Right cardiac atrium (tissue), 5 donors: ENCODE data around the gene KLHL35. TPM values are rescaled to one million over a fixed set of nuclear protein-coding genes. Genes with fewer than 3 reads are reported as not detected.

Source experiments
- ATAC-seq, 2 donors: fragments of 200-7000 bp; cut with Tn5 transposase; one replicate each; pipeline versions ENCODE4 v1.8.0 to v1.9.1; 2020; ENCODE audit warnings: moderate library complexity in 2 of 2, mild to moderate bottlenecking in 1 of 2
- DNase-seq, 3 donors: peaks; one replicate each; pipeline ENCODE4 v3.0.0-alpha.2; 2020
- H3K27ac ChIP-seq: one replicate; pipeline ENCODE4 v1.5.1; 2013; ENCODE audit warnings: mild to moderate bottlenecking, low read length, control low read depth, moderate library complexity
- H3K27me3 ChIP-seq: one replicate; pipeline ENCODE4 v1.6.1; 2013; ENCODE audit not compliant: control insufficient read depth, insufficient read depth
- H3K4me1 ChIP-seq: one replicate; pipeline ENCODE4 v1.6.1; 2013; ENCODE audit warnings: low read length; ENCODE audit not compliant: control insufficient read depth, insufficient read depth
- H3K4me3 ChIP-seq: one replicate; pipeline ENCODE4 v1.5.1; 2013; ENCODE audit warnings: low read length, control low read depth
- H3K9me3 ChIP-seq: one replicate; pipeline ENCODE4 v1.6.1; 2013; ENCODE audit warnings: low read length; ENCODE audit not compliant: control insufficient read depth
- WGBS: extraction: QIAGEN DNeasy Blood & Tissue Kit; methylation state at CpG from one replicate; pipeline ENCODE4 v1.1.7; 2013; 5-methylcytosine and 5-hydroxymethylcytosine counted together
- intact Hi-C, 4 donors: fragments of 100-400 bp; cut with DNase I; formaldehyde crosslinking; loops; one replicate each; pipeline versions ENCODE4 v1.11.0 to v1.14.0; 2022 to 2023
- long read RNA-seq, 4 donors: library from polyadenylated mRNA; unstranded; transcript quantifications; one replicate each; pipeline ENCODE4 v2.0.0, GENCODE V29; 2020 to 2021
- polyA plus RNA-seq: library from polyadenylated mRNA; stranded (reverse); fragments of 200-250 nt; gene quantifications from one replicate; pipeline ENCODE4 v1.2.3, GENCODE V29; 2013
- total RNA-seq, 4 donors: library from RNA; stranded (reverse); fragmentation: NEBNext Ultra II Directional; extraction: Animal tissue kit (Norgen Biotek cat#: 25700); gene quantifications; one replicate each; pipeline ENCODE4 v1.2.1, GENCODE V29; 2021
- donor health status: healthy with polysubstance abuse.
- donor health status: DM: no; HTN: yes; CAD: no.
- donor health status: DM: no; HTN: no; CAD: no.
- donor health status: DM: no; HTN: yes; CAD: no; lungs with severe emphysema.
- donor health status: DM: yes; HTN: yes; CAD: no.

KLHL35 gene, protein sequence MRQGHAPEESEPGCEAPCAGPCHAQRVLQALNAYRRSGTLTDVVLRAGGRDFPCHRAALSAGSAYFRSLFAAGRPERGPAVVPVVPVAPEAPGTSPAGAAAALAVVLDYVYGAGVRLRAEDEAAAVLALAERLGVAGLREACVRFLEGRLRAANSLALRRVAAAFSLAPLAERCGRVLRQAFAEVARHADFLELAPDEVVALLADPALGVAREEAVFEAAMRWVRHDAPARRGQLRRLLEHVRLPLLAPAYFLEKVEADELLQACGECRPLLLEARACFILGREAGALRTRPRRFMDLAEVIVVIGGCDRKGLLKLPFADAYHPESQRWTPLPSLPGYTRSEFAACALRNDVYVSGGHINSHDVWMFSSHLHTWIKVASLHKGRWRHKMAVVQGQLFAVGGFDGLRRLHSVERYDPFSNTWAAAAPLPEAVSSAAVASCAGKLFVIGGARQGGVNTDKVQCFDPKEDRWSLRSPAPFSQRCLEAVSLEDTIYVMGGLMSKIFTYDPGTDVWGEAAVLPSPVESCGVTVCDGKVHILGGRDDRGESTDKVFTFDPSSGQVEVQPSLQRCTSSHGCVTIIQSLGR
- total RNA-seq = 1 to 10 TPM in 1 of 4 donors, under 1 TPM in 3; 0.46 to 1.5 (median 0.67) TPM
- polyA plus RNA-seq = 0.66 TPM
- long read RNA-seq, donor 1, partial matches to known transcripts = 0 of 2 reads
- long read RNA-seq, donor 1, other reads (novel, unspliced or antisense) = 0 of 2 reads
- long read RNA-seq, donor 2, partial matches to known transcripts = 0 of 3 reads
- long read RNA-seq, donor 2, other reads (novel, unspliced or antisense) = 1 of 3 reads
- long read RNA-seq, donor 3, transcript KLHL35-201 (6 exons, 1,500 nt) = major isoform, 8 of 11 reads
- long read RNA-seq, donor 3, partial matches to known transcripts = 1 of 11 reads
- long read RNA-seq, donor 3, other reads (novel, unspliced or antisense) = 2 of 11 reads
- long read RNA-seq, donor 4, partial matches to known transcripts = 1 of 5 reads
- long read RNA-seq, donor 4, other reads (novel, unspliced or antisense) = 0 of 5 reads

DNA sequence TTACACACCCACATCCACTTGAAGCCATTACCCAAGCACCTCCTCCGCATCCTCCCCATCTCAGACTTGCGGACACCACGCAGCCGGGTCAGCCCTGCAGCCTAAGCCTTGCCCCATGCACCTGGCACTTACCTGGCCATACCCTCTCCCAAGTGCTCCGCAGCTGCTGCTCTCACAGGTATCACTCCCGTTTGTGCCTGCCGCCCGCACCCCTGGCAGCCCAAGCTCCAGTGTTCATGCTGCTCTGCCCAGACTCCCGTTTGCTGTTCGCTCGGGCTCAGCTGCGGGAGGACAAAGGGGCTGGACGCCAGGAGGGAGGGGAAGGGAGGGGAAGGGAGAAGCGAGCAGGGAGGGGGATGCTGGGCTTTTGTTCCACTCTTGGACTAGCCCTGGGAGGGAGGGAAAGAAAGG is at the start of gene KLHL35:
KLHL35 (minus strand) TSS at position 293 of the 411 bp plus-strand sequence. CDS start 2,574 bp downstream, outside the sequence.
- H3K4me3 ChIP-seq = no peak within 1 kb of the TSS
- no peaks in the 10 kb centered on the region for H3K9me3 ChIP-seq
- no peaks in the 10 kb centered on the region for H3K27me3 ChIP-seq
- ATAC-seq (no peak), DNase-seq (no peak)
- no peak within 1 kb of the TSS for H3K27ac ChIP-seq
- H3K4me1 ChIP-seq = peaks cover 4% of the 10 kb centered on the region
- intact Hi-C loops = no loop called here
- 15% methylated on average over 14 of the region's 14 CpGs for WGBS

DNA sequence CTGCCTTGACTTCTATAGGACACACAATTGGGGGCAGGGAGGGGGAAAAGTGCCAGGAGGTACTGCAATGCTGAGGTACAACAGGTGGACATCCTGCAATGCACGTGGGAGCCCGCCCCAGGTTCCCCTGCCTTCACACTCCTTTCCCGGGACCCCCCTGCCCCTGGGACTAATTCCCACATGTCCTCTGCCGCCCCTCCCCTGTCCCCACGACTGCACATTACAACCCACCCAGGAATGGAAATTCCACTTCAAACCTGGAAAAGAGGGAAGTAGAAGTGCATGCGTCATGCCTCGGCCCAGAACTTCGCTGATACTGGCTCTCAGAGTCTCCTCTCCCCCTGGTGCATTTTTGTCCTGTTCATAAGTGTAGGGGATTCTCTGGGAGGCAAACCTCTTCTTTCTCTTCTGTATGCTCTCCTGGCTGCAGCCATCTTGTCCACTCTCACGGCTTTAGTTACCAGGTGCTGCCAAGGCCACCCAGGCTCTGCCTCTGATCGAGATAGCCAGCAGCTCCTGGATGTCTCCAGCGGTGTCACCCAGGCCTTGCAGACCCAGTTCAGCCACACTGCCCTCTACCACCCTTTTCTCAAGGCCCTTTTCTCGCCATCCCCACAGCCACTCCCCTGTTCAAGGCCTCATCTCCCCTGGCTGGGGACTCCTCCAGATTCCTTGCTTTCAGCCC is 49.1 kb upstream of the KLHL35 start:
- WGBS = 89% methylated on average over 12 of the region's 12 CpGs

DNA sequence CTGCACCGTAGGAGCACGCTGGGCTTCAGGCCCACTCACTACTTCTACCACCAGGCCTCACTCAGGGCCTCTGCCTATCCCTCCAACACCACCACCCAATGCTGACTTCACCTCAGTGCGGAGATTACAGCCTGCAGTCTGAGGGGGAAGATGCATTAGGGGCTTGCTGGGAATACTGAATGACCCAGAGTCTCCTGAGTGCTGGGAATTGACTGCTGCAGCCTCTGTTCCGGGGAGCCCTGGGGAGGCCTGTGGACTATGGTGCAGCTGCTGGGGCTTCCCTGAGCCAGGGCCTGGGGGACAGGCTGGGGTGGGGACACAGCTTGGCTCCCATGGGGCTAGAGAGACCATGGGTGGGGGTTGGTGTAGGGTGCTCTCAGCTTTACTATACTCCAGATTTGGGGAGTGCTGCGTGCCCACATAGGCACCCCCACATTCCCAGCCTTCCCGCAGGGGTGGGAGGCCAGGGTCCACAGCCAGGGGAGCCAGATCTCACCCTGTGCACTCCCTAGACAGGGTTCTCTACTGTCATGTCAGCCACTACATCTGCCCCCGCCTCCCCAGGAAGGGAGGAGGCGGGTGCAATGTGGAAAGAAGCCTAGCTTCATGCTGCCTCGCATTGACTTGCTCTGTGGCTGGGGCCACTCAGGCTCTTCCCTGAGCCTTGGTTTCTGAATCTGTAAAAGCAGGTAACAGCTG is 48.4 kb upstream of the KLHL35 start:
- intact Hi-C loops = no loop called here
- no peak for ATAC-seq

More for the DNA sequence above, 49.1 kb upstream of the KLHL35 start:
- no peaks in the 10 kb centered on the region for H3K27me3 ChIP-seq
- H3K27ac ChIP-seq = no peak overlapping the region
- H3K4me1 ChIP-seq = peaks cover 2% of the 10 kb centered on the region
- ATAC-seq (no peak), DNase-seq (no peak)
- intact Hi-C loops = no loop called here
- no peaks in the 10 kb centered on the region for H3K9me3 ChIP-seq
- no peak overlapping the region for H3K4me3 ChIP-seq

DNA sequence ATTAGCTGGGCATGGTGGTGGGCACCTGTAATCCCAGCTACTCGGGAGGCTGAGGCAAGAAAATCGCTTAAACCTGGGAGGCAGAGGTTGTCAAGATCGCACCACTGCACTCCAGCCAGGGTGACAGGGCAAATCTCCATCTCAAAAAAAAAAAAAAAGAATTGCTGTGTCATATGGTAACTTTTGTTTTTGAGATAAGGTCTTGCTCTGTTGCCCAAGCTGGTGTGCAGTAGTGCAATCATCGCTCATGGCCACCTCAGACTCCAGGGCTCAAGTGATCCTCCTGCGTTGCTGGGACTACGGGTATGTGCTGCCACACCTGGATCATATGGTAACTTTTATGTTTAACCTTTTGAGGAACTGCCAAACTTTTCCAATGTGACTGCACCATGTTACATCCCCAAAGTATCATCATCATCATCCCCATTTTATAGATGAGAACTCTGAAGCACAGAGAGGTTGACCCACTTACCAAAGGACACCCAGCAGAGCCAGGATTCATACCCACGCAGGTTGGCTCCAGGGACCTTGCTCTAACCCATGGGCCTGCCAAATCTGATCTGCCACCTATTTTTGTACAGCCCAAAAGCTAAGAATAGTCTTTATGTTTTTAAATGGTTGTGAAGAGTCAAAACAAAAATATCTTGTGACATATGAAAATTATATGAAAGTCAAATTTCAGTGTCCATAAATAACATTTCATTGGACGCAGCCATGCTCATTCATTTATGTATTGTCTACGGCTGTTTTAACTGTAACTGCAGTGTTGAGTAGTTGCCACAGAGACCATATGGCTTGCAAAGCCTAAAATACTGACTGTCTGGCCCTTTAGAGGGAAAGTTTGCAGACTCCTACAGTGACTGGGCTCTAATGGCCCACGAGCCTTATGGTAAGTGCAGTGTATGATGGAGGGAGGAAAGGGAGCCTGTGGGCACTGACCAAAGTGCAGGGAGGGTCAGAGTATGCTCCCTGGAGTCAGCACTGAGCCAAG is 47.5 kb upstream of the KLHL35 start:
- WGBS = 86% methylated on average over 10 of the region's 10 CpGs
- ATAC-seq (no peak), DNase-seq (no peak)
- peaks cover 5% of the 10 kb centered on the region for H3K4me1 ChIP-seq
- intact Hi-C loops = no loop called here
- H3K4me3 ChIP-seq = no peak overlapping the region
- H3K27ac ChIP-seq = no peak overlapping the region
- no peaks in the 10 kb centered on the region for H3K27me3 ChIP-seq
- H3K9me3 ChIP-seq = no peaks in the 10 kb centered on the region

More for the DNA sequence above, 48.4 kb upstream of the KLHL35 start:
- DNase-seq = no peak
- H3K27me3 ChIP-seq = no peaks in the 10 kb centered on the region
- H3K4me1 ChIP-seq = peaks cover 2% of the 10 kb centered on the region
- 89% methylated on average over 9 of the region's 9 CpGs for WGBS
- H3K27ac ChIP-seq = no peak overlapping the region
- H3K4me3 ChIP-seq = no peak overlapping the region
- H3K9me3 ChIP-seq = no peaks in the 10 kb centered on the region

DNA sequence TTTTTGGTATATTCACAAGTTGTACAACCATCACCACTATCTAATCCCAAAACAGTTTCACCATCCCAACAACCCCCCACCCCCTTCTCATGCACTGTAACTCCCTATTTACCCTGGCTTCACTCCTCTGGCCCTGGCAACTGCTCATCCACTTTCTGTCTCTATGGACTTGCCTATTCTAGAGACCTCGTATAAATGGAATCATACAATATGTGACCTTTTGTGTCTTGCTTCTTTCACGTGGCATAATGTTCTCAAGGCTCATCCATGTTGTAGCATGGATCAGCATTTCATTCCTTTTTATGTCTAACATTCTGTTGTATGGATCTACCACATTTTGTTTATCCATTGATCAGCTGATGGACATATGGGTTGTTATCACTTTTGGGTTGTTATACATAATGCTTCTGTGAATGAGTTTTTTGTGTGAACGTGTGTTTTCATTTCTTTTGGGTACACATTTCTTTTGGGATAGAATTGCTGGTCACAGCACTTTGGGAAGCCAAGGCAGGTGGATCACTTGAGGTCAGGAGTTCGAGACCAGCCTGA is 46.7 kb upstream of the KLHL35 start:
- no peaks in the 10 kb centered on the region for H3K9me3 ChIP-seq
- ATAC-seq (no peak), DNase-seq (no peak)
- H3K4me1 ChIP-seq = peaks cover 7% of the 10 kb centered on the region
- 67% methylated on average over 4 of the region's 4 CpGs for WGBS
- intact Hi-C loops = no loop called here
- no peak overlapping the region for H3K4me3 ChIP-seq
- H3K27me3 ChIP-seq = no peaks in the 10 kb centered on the region
- no peak overlapping the region for H3K27ac ChIP-seq

DNA sequence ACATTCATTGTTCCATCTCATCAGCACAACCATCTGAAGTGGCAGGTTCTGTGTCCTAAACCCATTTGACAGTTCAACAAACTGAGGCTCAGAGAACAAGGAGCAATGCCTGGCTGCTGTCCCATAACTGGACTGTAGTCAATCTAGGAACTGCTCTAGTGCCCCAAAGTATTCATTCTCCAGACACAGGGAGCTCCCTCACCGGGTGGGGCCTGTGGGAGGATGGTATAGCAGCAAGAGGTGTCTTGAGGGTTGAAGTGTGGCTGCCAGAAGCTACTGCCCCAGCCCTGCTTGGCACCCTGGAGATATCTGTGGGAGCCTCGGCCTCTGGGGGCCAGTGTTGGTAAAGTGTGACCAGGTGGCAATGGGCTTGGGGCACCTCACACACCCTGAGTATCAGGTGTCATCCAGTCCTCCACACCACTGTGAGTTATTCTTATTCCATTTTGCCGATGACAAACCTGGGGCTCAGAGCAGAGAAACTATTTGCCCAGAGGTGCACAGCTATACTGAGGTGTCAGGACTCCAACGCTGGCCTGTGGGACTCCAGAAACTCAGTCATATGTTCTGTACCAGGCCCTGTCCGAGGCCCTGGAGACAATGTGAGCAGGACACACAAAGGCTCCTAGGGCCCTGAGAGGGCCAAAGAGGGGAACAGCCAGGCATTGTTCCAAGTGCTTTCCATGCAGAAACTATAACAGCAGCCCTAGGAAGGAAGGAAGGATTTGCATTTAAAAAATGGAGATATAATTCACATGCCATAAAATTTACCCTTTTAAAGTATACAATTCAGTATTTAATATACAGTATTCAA is 46.0 kb upstream of the KLHL35 start:
- Histone ChIP-seq H3K4me3 (no peak overlapping the region), H3K27ac (no peak overlapping the region), H3K27me3 (no peaks in the 10 kb centered on the region), H3K9me3 (no peaks in the 10 kb centered on the region), H3K4me1 (peaks cover 7% of the 10 kb centered on the region)
- WGBS = 55% methylated on average over 5 of the region's 5 CpGs
- no peak for DNase-seq
- no peak for ATAC-seq
- intact Hi-C loops = no loop called here

DNA sequence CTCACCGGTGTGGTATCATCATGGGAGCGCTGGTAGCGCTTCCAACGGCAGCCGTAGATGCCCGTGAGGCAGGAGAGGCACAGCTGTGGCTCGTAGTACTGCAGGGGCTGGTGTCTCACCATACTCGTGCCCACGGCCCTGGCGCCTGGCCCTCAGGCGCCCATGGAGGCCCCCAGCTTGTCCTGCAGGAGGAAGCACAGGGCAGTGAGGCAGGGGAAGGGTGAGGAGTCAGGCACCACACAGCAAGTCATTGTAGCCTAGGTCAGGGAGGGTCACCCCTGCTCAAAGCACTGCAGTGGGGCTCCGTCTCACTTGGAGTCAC is 44.6 kb upstream of the KLHL35 start:
- no peaks in the 10 kb centered on the region for H3K27me3 ChIP-seq
- no peaks in the 10 kb centered on the region for H3K9me3 ChIP-seq
- peaks cover 7% of the 10 kb centered on the region for H3K4me1 ChIP-seq
- H3K27ac ChIP-seq = no peak overlapping the region
- no peak for ATAC-seq
- H3K4me3 ChIP-seq = no peak overlapping the region
- intact Hi-C loops = no loop called here
- DNase-seq = no peak
- WGBS = 89% methylated on average over 12 of the region's 12 CpGs

DNA sequence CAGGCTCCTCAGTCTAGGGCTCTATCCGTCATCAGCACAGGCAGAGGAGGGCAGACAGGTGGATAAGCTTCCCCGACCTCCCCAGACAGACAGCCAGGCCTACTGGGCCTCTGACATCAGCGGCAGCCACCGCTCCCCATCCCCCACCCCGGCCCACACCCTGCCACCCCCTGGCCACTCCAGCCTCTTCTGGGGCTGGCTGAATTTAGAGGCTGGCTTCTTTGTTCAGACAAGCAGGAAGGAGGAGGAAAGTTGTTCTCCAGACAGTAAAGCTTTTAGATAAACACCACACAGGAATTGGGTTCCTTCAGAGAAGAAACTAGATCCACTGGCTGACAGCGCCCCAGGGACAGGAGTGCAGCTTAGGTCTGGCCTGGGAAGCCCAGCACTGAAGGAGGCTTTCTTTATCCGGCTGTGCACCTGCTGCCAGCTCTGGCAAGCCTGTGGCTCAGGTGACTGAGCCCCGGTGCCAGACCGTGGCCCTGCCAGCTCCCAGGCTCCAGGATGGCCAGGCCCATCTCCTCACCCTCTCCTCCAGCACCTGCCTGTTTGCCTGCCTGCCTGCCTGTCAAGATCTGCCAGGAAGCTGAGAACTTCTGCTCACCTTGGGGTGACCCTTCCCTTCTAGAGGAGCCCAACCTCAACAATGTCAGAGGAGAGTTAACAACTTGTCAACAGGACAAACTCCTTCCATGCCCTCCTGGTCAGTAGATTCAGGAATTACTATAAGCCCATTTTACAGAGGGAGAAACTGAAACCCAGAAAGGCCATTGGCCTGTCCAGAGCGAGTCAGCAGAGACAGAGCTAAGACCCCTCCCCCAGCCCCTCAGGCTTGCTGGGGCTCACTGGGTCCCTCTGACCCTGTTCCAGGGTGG is 44.0 kb upstream of the KLHL35 start:
- WGBS = 72% methylated on average over 10 of the region's 10 CpGs
- intact Hi-C loops = no loop called here
- Histone ChIP-seq H3K4me1 (peaks cover 7% of the 10 kb centered on the region), H3K27me3 (no peaks in the 10 kb centered on the region), H3K27ac (no peak overlapping the region), H3K4me3 (no peak overlapping the region), H3K9me3 (no peaks in the 10 kb centered on the region)
- ATAC-seq (no peak), DNase-seq (no peak)
